ENCODE data around the gene DES.

DNA sequence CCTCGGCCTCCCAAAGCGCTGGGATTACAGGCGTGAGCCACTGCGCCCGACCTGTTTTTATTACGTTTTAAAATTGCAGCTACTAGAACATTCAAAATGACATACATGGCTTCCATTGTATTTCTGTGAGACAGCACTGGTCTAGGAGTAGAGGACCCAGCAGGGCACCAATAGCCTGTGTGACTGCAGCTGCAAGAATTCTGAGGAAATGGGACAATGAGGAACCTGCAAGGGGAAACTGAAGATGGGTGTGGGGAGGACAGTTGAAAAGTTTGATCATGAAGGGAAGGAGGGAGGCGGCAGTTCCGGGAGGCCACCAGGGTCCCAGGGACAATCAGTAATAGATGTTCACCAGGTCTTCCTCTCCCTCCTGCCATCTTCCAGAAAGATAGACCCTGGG lies 16.6 kb upstream of the DES start:
- TF ChIP-seq EZH2phosphoT487 (IDR thresholded peaks at IDR 0.05; ENCODE audit: borderline replicate concordance, low read length) (no peak), EZH2 (IDR thresholded peaks at IDR 0.05; ENCODE audit: low read length, unreplicated experiment) (no peak)
- TF ChIP-seq, protein P1, sequence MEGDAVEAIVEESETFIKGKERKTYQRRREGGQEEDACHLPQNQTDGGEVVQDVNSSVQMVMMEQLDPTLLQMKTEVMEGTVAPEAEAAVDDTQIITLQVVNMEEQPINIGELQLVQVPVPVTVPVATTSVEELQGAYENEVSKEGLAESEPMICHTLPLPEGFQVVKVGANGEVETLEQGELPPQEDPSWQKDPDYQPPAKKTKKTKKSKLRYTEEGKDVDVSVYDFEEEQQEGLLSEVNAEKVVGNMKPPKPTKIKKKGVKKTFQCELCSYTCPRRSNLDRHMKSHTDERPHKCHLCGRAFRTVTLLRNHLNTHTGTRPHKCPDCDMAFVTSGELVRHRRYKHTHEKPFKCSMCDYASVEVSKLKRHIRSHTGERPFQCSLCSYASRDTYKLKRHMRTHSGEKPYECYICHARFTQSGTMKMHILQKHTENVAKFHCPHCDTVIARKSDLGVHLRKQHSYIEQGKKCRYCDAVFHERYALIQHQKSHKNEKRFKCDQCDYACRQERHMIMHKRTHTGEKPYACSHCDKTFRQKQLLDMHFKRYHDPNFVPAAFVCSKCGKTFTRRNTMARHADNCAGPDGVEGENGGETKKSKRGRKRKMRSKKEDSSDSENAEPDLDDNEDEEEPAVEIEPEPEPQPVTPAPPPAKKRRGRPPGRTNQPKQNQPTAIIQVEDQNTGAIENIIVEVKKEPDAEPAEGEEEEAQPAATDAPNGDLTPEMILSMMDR (conservative IDR thresholded peaks at IDR 0.05; ENCODE audit: low read depth, low read length), result no peak
